UCSD-AML1 (cell line): ENCODE data around the gene FAM163B.

Experiments used
- DNase-seq: peaks from one replicate; lab custom pipeline; 2025; ENCODE audit not compliant: unreplicated experiment; lab: John Stamatoyannopoulos, UW

FAM163B gene

GRCh38 chr9:133600739-133601138, 8.4 kb downstream of the FAM163B start:
- DNase-seq: no peak

GRCh38 chr9:133599470-133600173, 9.6 kb downstream of the FAM163B start:
- no peak for DNase-seq

- DNase-seq: no peak
Observed at GRCh38 chr9:133598978-133599377, 10.2 kb downstream of the FAM163B start.

GRCh38 chr9:133597316-133597957, 11.8 kb downstream of the FAM163B start:
- DNase-seq: no peak

GRCh38 chr9:133595910-133596309, 13.3 kb downstream of the FAM163B start:
- no peak for DNase-seq

- DNase-seq: no peak
Observed at GRCh38 chr9:133594310-133594709, 14.9 kb downstream of the FAM163B start.

- DNase-seq: no peak
Observed at GRCh38 chr9:133593587-133594253, 15.5 kb downstream of the FAM163B start.

GRCh38 chr9:133592731-133593409, 16.3 kb downstream of the FAM163B start:
- no peak for DNase-seq

- DNase-seq: no peak
Observed at GRCh38 chr9:133591985-133592384, 17.2 kb downstream of the FAM163B start.

- DNase-seq: no peak
Observed at GRCh38 chr9:133591116-133591910, 17.9 kb downstream of the FAM163B start.

- no peak for DNase-seq
Observed at GRCh38 chr9:133590231-133590855, 18.8 kb downstream of the FAM163B start.

GRCh38 chr9:133589454-133590227, 19.5 kb downstream of the FAM163B start:
- peak; percentile 14 for DNase-seq

- no peak for DNase-seq
Observed at GRCh38 chr9:133587466-133587865, 21.7 kb downstream of the FAM163B start.

GRCh38 chr9:133587051-133587450, 22.1 kb downstream of the FAM163B start:
- DNase-seq: no peak

GRCh38 chr9:133585481-133586351, 23.5 kb downstream of the FAM163B start:
- peak; percentile 44 for DNase-seq

- DNase-seq: no peak
Observed at GRCh38 chr9:133584559-133585476, 24.4 kb downstream of the FAM163B start.

GRCh38 chr9:133584167-133584558, 25.0 kb downstream of the FAM163B start:
- no peak for DNase-seq

GRCh38 chr9:133583586-133583985, 25.6 kb downstream of the FAM163B start:
- DNase-seq: no peak
